ENCODE measurements around the gene RFT1. TPM values are rescaled to one million over a fixed set of nuclear protein-coding genes. Genes with fewer than 3 reads are reported as not detected.
A peak's percentile ranks its signal among the peaks of the same experiment; 100 is the strongest.

The RFT1 gene
- total and polyA plus RNA-seq, 2 of the 13 experiments (the other 11 are each of a cell fraction or from before 2014, with no cell fraction given), result 23.2 to 37.0 TPM

GRCh38 chr3:53160660-53161449, 30.6 kb upstream of the RFT1 start, which contains the start of gene PRKCD (continued):
- no peak for TF ChIP-seq ZNF142 (CRISPR knock-in tag; IDR thresholded peaks at IDR 0.05)
- no peak for TF ChIP-seq ZNF772 (CRISPR knock-in tag; IDR thresholded peaks at IDR 0.05)
- no peak for TF ChIP-seq NPAS2 (CRISPR knock-in tag; IDR thresholded peaks at IDR 0.05; ENCODE audit: borderline replicate concordance)
- no peak for TF ChIP-seq GPN1 (CRISPR knock-in tag; IDR thresholded peaks at IDR 0.05; ENCODE audit: borderline replicate concordance)
- TF ChIP-seq SIN3A (IDR thresholded peaks at IDR 0.05; ENCODE audit: borderline replicate concordance, low read depth, low read length), result peak; percentile 75; the same call in 1 of the 2 replicates
- TF ChIP-seq MTERF4 (CRISPR knock-in tag; IDR thresholded peaks at IDR 0.05), result no peak; the same call in 1 of the 2 replicates
- TF ChIP-seq ZNF782 (CRISPR knock-in tag; IDR thresholded peaks at IDR 0.05; ENCODE audit: borderline replicate concordance), result no peak
- 0 out of 2 replicates have a peak, but pooled peaks have one; percentile 17 for TF ChIP-seq KMT2A (CRISPR knock-in tag; IDR thresholded peaks at IDR 0.05)
- no peak for TF ChIP-seq HNRNPLL (IDR thresholded peaks at IDR 0.05; ENCODE audit: low read depth, low read length, poor library complexity, severe bottlenecking)
- TF ChIP-seq GRHL1 (CRISPR knock-in tag; conservative IDR thresholded peaks at IDR 0.05), result no peak
- no peak for TF ChIP-seq ZNF329 (CRISPR knock-in tag; IDR thresholded peaks at IDR 0.05; ENCODE audit: low read depth)
- no peak for TF ChIP-seq ZBTB2 (CRISPR knock-in tag; IDR thresholded peaks at IDR 0.05; ENCODE audit: low read depth)
- no peak for TF ChIP-seq ZNF879 (CRISPR knock-in tag; IDR thresholded peaks at IDR 0.05)
- TF ChIP-seq TCF12 (IDR thresholded peaks at IDR 0.05), result no peak
- TF ChIP-seq TCF12 (CRISPR knock-in tag; IDR thresholded peaks at IDR 0.05), result no peak
- no peak for TF ChIP-seq ZFP1 (CRISPR knock-in tag; IDR thresholded peaks at IDR 0.05)
- no peak for TF ChIP-seq PCBP2 (optimal IDR thresholded peaks at IDR 0.05; ENCODE audit: low read depth, low read length, poor library complexity, severe bottlenecking)
- peak; percentile 13; the same call in 1 of the 2 replicates for TF ChIP-seq ZNF121 (CRISPR knock-in tag; IDR thresholded peaks at IDR 0.05)
- TF ChIP-seq ZNF451 (CRISPR knock-in tag; IDR thresholded peaks at IDR 0.05), result no peak
- no peak for TF ChIP-seq NFATC3 (CRISPR knock-in tag; IDR thresholded peaks at IDR 0.05)
